Right renal cortex interstitium (tissue), 3 donors: Measurements from ENCODE around the gene ITPRID1. TPM values are rescaled to one million over a fixed set of nuclear protein-coding genes. Genes with fewer than 3 reads are reported as not detected.

Experiments
- DNase-seq, 3 donors: peaks; one replicate each; pipeline ENCODE4 v3.0.0-alpha.2; 2013; ENCODE audit warnings: low read depth in 3 of 3, low spot score in 2 of 3
- polyA plus RNA-seq, 3 donors: library from polyadenylated mRNA; unstranded; fragments of 120-200 nt; gene quantifications; one replicate each; pipeline ENCODE4 v1.2.1, GENCODE V29; 2013; ENCODE audit not compliant: insufficient read length in 3 of 3

Gene ITPRID1
- polyA plus RNA-seq, 3 donors = not detected

DNA sequence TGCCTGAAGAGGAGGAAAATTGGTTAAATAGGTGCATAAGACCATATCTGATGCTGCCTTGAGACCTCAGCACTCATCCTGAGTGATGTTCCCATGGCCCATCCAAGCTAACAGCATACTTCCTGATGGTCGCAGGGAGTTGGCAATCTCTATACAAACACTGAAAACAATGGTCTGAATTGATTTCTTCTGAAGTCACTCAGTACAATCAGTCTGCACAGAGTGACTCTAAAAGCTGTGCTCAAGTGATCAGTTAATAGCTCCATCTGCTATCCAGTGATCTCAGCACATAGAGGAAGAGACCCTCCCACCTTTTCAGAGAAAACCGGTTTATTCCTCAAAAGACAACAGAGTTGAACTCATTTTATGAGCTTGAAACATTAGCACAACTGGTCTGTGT is 177.0 kb downstream of the ITPRID1 start:
- DNase-seq = no peak

DNA sequence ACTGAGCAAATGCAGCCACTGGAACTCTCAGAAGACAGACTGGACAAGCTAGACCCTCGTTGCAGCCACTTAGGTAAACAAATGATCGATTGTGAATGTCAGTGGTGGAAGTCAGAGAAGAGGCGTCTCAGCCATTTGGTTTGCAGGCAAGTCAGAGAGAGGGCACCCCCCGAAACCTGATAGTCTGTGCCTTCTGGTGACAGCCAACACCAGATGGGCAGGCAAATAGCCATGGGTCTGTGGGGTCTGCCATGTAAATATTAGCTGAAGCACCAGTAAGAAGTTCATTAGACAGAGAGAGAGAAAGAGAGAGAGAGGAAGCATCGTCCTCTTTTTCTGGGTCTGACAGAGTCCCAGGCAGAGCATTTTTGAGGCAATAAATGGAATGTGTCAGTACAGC is 178.6 kb downstream of the ITPRID1 start:
- no peak for DNase-seq

DNA sequence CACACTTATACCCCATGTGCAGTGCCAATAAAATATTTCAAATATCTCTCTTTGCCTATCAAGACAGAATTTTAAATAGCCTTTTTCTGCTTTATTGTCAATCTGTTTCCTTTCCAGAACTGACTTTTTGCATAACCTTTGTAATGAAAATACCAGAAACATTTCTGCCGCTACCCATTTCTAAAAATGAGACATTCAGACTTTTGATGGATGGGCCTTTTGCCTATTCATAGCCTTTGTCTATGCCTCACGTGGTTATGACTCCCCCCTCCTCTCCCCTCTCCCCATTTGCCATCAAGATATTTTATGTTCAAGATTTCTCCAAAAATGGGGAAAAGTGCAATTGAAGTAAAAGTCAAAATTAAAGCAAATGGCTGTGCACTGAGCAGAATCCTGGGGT is 179.0 kb downstream of the ITPRID1 start:
- no peak for DNase-seq

DNA sequence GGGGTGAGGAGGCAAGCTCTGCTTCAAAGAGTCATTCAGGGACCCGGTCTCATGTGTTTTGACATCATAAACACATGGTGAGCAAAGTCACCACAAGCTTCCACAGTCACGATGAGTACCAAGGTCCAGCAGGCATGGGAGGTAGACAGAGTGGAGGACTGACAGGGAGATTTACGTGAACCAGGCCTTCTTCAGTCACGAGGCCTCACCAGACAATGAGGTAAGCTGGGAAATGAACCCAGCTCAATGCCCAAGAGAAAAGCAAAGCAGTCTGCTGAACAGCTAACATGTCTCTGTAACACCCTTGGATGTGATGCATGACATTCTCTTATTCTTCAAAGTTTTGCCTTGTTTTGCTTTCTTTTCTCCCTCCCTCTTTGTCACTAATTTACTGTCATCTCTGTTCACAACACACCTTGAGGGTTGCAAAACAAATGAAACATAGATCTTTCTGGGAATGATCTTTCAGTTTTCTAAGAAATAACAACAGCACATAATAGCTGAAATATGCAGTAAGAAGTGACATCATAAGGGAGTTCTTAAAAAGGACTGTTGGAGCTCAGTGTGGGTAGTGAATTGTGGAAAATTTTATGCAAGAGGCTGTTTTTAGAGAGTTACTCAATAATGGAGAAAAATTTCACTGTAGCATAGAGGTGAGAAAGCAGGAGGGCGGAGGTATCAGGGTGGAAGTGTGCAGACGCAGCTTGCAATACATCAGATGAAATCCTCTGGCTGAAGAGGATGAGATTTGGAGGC is 182.1 kb downstream of the ITPRID1 start:
- no peak for DNase-seq

DNA sequence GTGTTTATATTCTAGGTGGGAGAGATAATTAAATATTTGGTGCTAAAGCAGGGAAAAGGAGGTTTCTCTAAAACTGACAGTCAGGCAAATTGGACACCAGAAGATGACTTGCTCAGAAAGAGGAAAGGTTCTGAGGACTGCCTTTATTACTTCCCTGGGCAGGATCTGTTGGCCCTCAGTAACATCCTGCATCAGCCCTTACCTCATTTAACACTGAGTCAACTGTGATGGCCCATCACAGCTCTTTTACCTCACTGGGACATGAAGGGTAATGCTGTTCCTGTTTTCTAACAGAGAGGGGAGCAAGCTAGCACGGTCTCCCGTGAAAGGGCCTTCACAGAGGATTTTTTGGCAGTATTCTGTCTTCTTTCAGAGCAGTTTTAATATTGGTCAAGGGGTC is 185.2 kb downstream of the ITPRID1 start:
- DNase-seq = no peak

DNA sequence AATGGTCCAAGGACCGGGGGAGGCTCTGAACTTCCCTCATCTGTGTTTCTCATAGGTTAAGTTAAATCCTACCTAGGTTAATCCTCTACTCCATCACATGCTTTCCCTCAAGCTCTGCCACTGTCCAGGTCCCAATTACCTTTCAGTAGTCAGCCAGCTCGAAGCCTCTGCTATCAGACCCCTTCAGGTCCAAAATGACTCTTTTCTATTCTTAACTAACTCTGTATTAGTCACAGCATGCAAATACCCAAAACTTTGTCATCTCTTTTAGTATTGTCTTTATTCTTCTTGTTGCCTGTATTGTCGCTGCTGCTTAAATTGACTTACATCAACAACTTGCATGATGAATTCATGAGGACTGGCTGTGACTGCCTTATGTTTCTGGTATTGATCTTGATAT is 188.5 kb downstream of the ITPRID1 start:
- DNase-seq = no peak

DNA sequence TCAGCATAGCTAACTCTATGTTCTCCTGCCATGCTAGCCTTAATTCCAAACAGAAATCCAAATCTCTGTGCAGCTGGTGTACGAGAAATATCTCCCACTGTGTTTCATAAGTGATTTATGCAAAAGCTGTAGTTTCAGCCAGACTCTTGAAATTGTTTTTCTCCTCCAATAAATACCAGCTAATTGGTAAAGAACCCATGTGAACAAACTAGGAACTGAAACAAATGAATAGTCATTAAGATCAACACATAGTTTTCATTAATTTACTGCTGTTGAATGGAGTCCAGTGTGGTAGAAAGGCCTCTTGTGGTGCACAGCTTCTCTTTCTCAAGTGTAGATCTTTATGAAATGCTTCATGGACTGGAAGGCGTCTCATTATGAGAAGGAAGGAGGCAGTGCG is 191.5 kb downstream of the ITPRID1 start:
- DNase-seq = no peak

DNA sequence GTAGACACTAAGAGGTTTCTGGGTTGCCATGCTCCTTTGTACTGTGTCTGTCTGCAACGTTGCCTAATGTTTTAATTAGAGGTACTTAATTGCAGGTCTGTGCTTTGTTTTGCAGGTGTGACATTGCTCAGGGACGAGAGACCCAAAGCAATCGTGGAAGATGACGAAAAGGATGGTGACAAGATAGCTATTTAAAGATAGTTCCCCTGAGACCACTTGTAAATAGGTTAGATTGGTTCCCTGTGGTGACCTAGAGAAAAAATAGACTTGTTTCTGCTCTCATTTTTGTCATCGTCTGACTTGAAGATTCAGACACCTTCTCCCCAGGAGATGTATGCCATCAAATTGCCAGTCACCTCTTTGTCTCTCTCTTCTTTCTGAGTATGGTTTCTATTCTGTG is 193.2 kb downstream of the ITPRID1 start:
- DNase-seq = no peak

Other genes starting within 250 kb of the ITPRID1 start
- under 1 TPM in 1 of 3 donors, not detected in 2; 0.06 TPM for gene NEUROD6, start 173.4 kb upstream of the ITPRID1 start, polyA plus RNA-seq
- gene PPP1R17, start 173.1 kb downstream of the ITPRID1 start, polyA plus RNA-seq = not detected